ENCODE results near the gene PDZRN4. TPM values are rescaled to one million over a fixed set of nuclear protein-coding genes. Genes with fewer than 3 reads are reported as not detected.

PDZRN4 gene
- polyA plus RNA-seq, 3 donors = not detected

GRCh38 chr12:41548926-41549325 lies 360.8 kb downstream of the PDZRN4 start:
- TF ChIP-seq, protein P1, sequence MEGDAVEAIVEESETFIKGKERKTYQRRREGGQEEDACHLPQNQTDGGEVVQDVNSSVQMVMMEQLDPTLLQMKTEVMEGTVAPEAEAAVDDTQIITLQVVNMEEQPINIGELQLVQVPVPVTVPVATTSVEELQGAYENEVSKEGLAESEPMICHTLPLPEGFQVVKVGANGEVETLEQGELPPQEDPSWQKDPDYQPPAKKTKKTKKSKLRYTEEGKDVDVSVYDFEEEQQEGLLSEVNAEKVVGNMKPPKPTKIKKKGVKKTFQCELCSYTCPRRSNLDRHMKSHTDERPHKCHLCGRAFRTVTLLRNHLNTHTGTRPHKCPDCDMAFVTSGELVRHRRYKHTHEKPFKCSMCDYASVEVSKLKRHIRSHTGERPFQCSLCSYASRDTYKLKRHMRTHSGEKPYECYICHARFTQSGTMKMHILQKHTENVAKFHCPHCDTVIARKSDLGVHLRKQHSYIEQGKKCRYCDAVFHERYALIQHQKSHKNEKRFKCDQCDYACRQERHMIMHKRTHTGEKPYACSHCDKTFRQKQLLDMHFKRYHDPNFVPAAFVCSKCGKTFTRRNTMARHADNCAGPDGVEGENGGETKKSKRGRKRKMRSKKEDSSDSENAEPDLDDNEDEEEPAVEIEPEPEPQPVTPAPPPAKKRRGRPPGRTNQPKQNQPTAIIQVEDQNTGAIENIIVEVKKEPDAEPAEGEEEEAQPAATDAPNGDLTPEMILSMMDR (IDR thresholded peaks at IDR 0.05) = no peak
- H3K9me3 Mint-ChIP-seq = peaks cover 0 to 2% (median 0%) of the 10 kb centered on the region in 7 donors

GRCh38 chr12:41552588-41552987 lies 364.5 kb downstream of the PDZRN4 start:
- H3K27me3 ChIP-seq (ENCODE audit: control insufficient read depth in 2 of 2, insufficient read depth in 2 of 2, low read length in 2 of 2) = no peaks in the 10 kb centered on the region
- no peak overlapping the region for H2AFZ ChIP-seq (ENCODE audit: insufficient read depth, low read depth, low read length, poor library complexity, severe bottlenecking)
- no peaks in the 10 kb centered on the region for H4K20me1 ChIP-seq (ENCODE audit: insufficient read depth, low read length)
- no peak overlapping the region for H3K4me2 ChIP-seq (replicated peaks; ENCODE audit: extremely low read depth, low read length, poor library complexity, severe bottlenecking)
- Mint-ChIP-seq H3K27me3 (ENCODE audit: low read depth in 3 of 3) (no peaks in the 10 kb centered on the region), H3K9me3 (peaks cover 0 to 3% (median 0%) of the 10 kb centered on the region in 7 donors), H3K27ac (no peak overlapping the region), H3K36me3 (no peaks in the 10 kb centered on the region), H3K4me1 (no peaks in the 10 kb centered on the region), H3K4me3 (no peak overlapping the region)
- no peak overlapping the region for H3K4me3 ChIP-seq (replicated peaks in 1 of 3; ENCODE audit: low read depth in 2 of 3, low read length in 3 of 3)
- H3K9me3 ChIP-seq (replicated peaks in 1 of 2; ENCODE audit: control insufficient read depth in 1 of 2, insufficient read depth in 1 of 2, low read length in 2 of 2) = no peaks in the 10 kb centered on the region
- H3K4me1 ChIP-seq (ENCODE audit: control insufficient read depth in 1 of 2, insufficient read depth in 2 of 2, low read length in 2 of 2) = no peaks in the 10 kb centered on the region
- whole genome bisulfite sequencing (ENCODE audit: insufficient coverage) = 92% methylated on average over 5 of the region's 9 CpGs
- no peak for DNase-seq
- intact Hi-C loops (cut with micrococcal nuclease) = no loop called here
- TF ChIP-seq, protein P1 (IDR thresholded peaks at IDR 0.05) = no peak
- no peaks in the 10 kb centered on the region for H3K79me2 ChIP-seq (ENCODE audit: insufficient read depth, low read length)
- no peak overlapping the region for H3K27ac ChIP-seq (ENCODE audit: low read depth in 1 of 2, low read length in 2 of 2)
- H3K9ac ChIP-seq (ENCODE audit: insufficient read depth, low read length, poor library complexity, severe bottlenecking) = no peak overlapping the region
- H3K36me3 ChIP-seq (replicated peaks in 1 of 2; ENCODE audit: control insufficient read depth in 1 of 2, insufficient read depth in 2 of 2, low read length in 2 of 2) = no peaks in the 10 kb centered on the region

More at GRCh38 chr12:41548926-41549325, 360.8 kb downstream of the PDZRN4 start:
- H3K27me3 Mint-ChIP-seq (ENCODE audit: low read depth in 3 of 3) = no peaks in the 10 kb centered on the region
- H2AFZ ChIP-seq (ENCODE audit: insufficient read depth, low read depth, low read length, poor library complexity, severe bottlenecking) = no peak overlapping the region
- H3K27ac ChIP-seq (ENCODE audit: low read depth in 1 of 2, low read length in 2 of 2) = no peak overlapping the region
- no peaks in the 10 kb centered on the region for H3K4me1 Mint-ChIP-seq
- H4K20me1 ChIP-seq (ENCODE audit: insufficient read depth, low read length) = no peaks in the 10 kb centered on the region
- DNase-seq = no peak
- WGBS (ENCODE audit: insufficient coverage) = no CpG with 5 or more reads among the region's 4 CpGs
- H3K36me3 Mint-ChIP-seq = no peaks in the 10 kb centered on the region
- H3K4me2 ChIP-seq (replicated peaks; ENCODE audit: extremely low read depth, low read length, poor library complexity, severe bottlenecking) = no peak overlapping the region
- no peaks in the 10 kb centered on the region for H3K79me2 ChIP-seq (ENCODE audit: insufficient read depth, low read length)
- no peaks in the 10 kb centered on the region for H3K27me3 ChIP-seq (ENCODE audit: control insufficient read depth in 2 of 2, insufficient read depth in 2 of 2, low read length in 2 of 2)
- intact Hi-C loops (cut with micrococcal nuclease) = no loop called here
- H3K36me3 ChIP-seq (replicated peaks in 1 of 2; ENCODE audit: control insufficient read depth in 1 of 2, insufficient read depth in 2 of 2, low read length in 2 of 2) = no peaks in the 10 kb centered on the region
- H3K9me3 ChIP-seq (replicated peaks in 1 of 2; ENCODE audit: control insufficient read depth in 1 of 2, insufficient read depth in 1 of 2, low read length in 2 of 2) = no peaks in the 10 kb centered on the region
- no peak overlapping the region for H3K4me3 ChIP-seq (replicated peaks in 1 of 3; ENCODE audit: low read depth in 2 of 3, low read length in 3 of 3)
- H3K4me1 ChIP-seq (ENCODE audit: control insufficient read depth in 1 of 2, insufficient read depth in 2 of 2, low read length in 2 of 2) = no peaks in the 10 kb centered on the region
- H3K27ac Mint-ChIP-seq = no peak overlapping the region
- H3K9ac ChIP-seq (ENCODE audit: insufficient read depth, low read length, poor library complexity, severe bottlenecking) = no peak overlapping the region
- H3K4me3 Mint-ChIP-seq = no peak overlapping the region

Measured in CD14-positive monocyte (primary cell).